ENCODE data around the gene FADS3.

Gene FADS3

DNA sequence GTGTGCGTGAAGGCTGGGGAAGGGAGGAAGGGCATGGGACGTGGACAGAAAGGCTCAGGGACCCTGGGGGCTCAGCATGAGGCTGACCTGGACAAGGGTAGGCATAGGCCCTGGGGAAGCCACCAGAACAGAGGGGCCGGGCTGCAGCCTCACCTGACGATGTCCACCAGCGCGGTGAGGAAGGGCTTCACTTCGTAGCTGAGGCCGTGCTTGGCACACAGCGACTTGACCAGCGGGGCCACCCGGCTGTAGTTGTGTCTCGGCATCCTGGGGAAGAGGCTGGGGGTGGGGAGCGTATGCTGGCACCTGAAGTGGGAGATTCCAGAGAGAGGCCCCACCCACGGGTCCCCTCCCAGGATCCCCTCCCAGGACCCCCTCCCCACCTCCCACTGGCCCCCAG lies 15.6 kb downstream of the FADS3 start:
- DNase-seq (ENCODE audit: low read depth): no peak

DNA sequence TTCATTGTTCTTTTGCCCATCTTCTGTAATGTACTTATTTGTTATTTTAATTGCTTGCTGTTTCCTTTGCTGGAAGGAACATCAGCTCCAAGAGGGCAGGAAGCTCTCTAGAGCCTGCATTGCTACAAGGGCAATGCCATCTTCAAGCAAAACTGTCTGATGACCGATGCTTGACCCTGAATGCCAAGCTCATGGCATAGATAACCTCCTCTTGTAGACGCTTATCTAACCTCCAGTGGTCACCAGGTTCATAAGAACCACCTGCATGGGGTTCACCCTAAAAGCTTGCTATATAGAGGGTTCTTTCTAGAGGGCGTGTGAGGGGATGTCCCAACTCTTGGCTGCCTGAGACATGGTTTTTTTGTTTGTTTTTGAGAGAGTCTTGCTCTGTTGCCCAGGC lies 16.5 kb downstream of the FADS3 start:
- no peak for DNase-seq (ENCODE audit: low read depth)

DNA sequence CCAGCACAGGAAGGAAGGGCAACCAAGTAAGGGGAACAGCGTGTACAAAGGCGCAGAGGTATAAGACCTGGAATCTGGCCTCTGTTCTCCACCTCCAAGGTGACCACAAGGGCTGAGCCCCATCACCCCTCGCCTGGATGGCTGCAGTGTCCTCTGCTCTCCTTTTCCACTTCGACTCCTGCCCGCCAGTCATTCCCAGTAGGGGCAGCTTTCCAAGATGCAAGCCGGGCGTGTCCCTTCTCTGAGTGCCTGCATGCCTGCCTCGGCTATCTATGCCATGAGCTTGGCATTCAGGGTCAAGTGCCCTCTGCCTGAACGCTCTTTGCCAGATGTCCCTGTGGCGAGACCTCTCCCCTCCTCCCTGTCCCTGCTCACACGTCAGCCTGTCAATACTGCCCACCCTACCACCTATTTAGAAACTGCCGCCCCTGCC lies 17.0 kb downstream of the FADS3 start:
- DNase-seq (ENCODE audit: low read depth): no peak

DNA sequence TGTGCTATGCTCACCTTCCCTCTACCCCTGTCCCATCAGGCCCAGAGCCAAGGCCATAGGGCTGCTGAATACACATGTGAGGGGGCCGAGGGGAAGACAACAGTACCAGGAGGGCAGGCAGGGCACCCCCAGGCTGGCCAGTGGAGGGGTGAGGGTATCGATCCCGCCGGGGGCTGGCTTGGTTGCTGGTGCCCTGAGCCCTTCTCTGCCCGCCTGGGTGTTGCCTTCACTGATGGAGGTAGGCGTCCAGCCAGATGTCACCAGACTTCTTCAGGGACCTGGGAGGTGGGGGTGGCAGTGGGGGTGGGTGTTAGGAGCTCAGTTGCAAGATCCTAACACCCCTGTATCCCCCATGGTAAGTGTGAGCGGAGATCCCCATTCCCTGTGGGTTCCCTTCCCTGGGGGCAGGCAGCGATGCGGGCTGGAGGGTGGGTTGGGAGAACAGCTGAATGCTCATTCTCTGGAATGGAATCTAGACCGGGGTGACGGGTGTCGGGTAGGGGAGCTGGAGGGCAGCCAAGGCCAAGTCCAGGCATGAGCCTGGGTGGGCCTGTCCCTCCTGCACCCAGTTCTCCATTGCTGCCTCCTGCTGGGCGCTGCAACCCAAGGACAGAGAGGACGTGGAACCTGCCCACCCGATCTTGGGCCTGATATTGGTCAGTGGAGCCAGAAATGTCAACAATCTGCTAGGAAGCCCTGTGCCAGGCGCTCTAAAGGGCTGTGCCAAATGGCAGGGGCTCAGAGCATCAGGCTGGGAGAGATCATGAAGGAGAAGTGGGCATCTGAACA lies 17.6 kb downstream of the FADS3 start:
- DNase-seq (ENCODE audit: low read depth): no peak

DNA sequence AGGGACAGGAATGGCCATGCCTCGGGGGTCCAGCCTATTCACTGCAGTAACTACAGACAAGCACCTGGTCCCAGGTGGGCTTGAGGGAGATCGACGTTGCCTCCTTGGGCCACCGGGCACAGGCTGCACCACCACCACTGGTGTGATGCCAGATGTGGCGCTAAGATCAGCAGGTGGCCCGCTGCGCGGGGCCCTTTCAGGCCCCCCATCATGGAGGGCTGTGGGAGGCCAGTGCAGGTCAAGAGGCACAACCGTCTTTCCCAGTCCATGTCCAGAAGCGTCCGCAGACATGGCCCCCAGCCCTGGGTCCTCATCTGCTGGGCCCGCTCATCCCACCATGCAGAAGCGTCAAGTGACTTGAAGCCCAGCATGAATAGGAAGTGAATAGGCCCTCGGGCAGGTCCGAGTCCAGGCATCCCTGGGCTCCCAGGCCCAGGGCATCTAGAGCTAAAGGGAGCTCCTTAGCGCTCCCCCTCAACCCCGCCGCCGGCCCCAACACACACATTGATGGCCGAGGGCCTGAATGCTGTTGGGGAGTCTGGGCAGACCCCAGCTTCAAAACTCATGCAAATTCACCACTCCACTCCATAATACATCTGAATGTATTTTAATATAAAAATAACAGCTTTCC lies 18.3 kb downstream of the FADS3 start:
- no peak for DNase-seq (ENCODE audit: low read depth)

DNA sequence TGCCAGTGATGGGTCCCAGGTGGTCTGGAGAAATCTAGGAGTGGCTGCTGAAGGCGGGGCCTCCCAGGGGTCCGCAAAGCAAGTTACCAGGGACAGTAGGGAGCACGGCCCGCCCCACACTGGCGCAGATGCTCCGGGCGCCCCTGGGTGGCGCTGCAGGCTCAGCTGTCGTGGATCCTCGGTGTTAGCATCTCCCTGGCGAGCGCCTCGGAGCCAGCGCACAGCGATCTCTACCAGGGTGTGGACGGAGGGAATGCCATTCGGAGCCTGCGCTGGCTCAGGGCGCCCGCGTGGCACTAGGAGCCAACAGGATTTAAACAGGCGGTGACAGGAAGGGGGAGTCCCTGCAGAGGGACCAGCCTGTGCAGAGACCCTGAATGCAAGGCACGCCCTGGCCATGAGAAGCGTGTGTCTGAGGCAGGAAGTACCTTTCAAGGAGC lies 20.2 kb downstream of the FADS3 start:
- DNase-seq (ENCODE audit: low read depth): peak; percentile 42

DNA sequence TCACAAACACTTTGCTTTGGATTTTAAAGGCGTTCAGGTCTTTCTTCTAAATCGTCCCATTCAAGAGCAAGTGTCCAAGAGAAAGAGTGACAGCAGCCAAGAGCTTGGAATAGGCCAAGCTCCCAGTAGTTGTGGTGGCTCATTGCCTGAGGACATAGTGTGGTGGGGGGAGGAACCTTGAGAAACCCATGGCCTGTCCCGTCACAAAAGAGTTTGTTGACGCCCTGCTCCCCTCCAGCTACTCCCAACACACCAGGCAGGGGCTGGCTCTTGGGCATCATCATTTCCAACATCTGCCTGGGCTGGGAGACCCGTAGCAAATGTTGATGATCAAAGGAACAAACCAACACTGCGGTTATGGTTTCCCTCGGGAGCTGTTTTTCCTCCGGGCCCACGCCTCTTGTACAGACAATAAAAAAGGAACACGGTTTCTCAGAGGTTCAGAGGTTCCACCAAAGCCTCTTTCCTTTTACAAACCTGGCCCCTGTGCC lies 20.8 kb downstream of the FADS3 start:
- DNase-seq (ENCODE audit: low read depth): no peak

DNA sequence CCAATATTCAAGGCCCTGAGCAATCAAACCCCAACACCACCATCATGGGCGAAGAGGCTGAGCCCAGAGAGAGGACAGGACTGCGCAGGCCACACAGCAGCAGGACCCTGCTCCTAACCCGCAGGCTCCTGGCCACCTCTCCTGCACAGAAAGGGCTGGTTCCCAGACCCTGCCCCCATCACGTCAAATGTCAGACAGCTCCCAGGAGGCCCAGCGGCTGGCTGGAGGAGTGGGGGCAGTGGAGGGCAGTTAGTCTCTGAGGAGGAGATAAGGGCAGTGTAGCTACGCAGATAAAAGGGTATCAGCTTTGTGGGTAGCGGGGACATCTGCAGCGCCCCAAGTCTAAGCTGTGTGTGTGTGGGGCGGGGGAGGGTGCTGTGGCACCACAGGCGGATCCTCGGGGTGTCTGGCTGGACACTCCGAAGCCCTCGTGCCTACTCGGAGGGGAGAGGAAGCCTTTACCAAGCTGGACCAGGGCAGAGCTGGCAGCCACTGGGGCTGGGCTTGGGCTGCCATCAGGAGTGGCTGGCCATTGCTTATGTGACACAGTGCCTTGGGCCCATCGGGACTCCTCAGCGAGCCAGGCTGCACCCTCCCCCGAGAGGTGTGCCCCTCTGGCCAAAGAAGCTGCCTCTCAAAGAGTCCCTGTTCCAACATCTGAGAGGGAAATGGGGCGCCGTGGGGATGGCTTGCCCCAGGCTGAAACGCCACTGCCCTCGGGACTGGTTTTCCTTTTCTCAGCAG lies 21.5 kb downstream of the FADS3 start:
- no peak for DNase-seq (ENCODE audit: low read depth)

DNA sequence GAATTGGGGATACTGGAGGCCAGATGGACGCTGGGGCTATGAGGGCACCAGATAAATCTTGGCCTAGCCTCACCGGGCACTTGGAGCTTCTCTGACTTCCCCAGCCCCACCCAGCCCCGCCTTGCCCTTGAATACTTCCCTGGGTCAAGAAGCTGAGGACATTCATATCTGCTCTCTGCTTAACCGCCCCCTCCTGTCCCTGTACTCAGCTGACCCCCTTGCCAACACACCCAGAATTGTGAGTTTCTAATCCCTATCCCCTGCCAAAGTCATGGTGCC lies 22.0 kb downstream of the FADS3 start:
- DNase-seq (ENCODE audit: low read depth): no peak

DNA sequence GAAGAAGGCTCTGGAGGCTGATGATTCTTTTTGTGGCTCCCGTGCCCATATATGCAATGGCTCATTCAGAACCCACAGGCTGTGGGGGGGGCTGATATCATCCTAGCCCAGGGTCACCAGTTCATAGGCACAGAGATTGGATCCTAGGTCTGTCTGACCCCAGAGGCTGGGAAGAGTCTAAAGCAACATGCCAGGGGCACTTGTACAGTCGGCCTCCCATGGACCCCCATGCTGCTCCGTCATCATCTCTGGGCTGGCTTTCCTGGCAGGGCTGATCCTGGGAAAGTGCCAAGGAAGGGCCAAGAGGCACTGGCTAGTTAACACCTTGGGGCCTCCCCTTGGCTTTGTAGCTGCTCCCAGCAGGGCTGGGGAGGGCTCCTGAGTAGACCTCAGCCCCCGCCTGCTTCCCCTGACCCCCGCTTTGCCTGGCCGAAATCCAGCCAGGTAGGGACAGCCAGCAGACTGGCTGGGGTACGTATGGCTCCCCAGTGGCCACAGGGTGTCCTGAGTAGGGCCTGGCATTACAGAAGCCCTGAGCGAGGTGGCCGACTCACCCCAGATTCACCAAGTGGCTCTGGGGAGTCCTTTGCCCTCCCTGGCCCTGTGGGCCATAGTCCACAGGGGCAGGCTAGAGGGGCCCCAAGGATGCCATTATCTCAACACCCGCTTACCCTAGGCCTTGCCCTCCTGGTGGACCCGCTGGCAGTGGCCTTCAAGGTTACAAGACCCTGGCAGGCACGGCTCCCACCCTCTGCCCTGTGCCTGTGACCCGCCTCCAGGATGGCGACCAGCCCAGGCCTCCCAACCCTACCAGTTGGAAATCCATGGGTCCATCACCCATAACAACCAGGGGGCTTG lies 22.5 kb downstream of the FADS3 start:
- DNase-seq (ENCODE audit: low read depth): no peak

DNA sequence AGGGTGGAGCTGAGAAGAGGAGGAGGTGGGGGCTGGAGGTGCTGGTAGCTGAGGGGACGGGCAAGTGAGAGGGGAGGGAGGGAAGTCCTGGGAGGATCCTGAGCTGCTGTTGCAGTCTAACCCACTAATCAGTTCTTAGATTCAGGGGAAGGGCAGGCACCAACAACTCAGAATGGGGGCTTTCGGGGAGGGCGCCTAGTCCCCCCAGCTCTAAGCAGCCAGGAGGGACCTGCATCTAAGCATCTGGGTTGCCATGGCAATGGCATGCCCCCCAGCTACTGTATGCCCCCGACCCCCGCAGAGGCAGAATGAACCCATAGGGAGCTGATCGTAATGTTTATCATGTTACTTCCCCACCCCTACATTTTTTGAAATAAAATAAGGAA lies 24.4 kb downstream of the FADS3 start:
- no peak for DNase-seq (ENCODE audit: low read depth)

DNA sequence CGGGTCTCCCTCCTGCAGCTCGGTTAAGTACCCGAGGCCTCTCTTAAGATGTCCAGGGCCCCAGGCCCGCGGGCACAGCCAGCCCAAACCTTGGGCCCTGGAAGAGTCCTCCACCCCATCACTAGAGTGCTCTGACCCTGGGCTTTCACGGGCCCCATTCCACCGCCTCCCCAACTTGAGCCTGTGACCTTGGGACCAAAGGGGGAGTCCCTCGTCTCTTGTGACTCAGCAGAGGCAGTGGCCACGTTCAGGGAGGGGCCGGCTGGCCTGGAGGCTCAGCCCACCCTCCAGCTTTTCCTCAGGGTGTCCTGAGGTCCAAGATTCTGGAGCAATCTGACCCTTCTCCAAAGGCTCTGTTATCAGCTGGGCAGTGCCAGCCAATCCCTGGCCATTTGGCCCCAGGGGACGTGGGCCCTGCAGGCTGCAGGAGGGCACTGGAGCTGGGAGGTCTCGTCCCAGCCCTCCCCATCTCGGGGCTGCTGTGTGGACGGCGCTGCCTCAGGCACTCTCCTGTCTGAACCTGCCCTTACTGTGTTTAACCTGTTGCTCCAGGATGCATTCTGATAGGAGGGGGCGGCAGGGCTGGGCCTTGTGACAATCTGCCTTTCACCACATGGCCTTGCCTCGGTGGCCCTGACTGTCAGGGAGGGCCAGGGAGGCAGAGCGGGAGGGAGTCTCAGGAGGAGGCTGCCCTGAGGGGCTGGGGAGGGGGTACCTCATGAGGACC lies 25.0 kb downstream of the FADS3 start:
- DNase-seq (ENCODE audit: low read depth): no peak

DNA sequence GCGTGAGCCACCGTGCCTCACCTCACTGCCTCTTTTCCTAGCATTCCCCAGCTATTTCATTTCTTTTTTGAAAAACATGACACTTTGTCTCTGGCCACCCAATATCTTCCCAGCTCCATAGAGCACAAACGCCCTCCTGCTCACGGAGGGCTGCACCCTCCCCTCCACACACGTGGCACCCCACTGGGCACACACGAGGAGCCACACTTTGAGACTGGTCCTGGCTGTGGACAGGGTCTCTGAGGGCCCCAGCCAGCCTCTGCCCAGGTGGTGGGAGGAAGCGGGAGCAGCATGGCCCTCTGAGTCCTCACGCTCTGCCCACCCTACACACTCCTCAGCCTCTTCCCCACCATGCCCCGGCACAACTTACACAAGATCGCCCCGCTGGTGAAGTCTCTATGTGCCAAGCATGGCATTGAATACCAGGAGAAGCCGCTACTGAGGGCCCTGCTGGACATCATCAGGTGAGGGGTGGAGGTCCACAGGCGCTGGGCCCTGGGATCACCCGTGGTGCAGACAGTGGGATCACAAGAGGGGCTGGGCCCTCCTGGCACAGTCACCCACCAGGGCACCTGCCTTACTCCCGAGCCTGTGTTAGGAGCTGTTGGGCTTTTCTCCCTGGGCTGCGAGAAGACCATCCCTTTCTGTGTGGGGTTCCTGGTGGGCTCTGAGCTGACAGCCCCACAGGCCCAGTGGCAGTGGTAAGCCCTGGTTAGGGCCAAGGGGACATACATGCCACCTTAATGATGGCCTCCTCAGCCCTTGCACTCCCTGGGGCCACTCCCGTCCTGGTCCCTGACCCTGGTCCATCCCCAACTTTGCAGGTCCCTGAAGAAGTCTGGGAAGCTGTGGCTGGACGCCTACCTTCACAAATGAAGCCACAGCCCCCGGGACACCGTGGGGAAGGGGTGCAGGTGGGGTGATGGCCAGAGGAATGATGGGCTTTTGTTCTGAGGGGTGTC lies 26.2 kb downstream of the FADS3 start:
- DNase-seq (ENCODE audit: low read depth): no peak

DNA sequence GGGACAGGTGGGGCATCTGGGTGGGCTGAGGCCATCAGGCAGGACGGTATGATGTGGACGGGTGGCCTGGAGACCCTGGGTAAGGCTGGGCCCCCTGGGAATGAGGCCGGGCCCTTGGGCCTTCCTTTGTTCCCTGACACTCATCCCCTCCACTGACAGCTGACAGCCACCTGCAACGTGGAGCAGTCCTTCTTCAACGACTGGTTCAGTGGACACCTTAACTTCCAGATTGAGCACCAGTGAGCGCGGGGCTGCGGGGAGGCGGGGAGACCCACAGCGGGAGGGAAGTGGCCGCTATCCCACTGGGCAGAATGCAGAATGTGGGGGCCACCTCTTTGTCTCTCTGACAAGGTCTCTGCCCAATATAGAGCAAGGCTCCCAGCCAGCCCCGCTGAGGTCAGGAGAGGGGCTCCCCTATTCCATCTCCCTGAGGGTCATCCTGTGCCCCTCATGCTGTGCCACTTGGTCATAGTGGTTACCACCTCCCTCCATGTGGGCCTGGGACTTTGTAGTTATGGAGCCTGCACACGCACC lies 27.7 kb downstream of the FADS3 start:
- no peak for DNase-seq (ENCODE audit: low read depth)

DNA sequence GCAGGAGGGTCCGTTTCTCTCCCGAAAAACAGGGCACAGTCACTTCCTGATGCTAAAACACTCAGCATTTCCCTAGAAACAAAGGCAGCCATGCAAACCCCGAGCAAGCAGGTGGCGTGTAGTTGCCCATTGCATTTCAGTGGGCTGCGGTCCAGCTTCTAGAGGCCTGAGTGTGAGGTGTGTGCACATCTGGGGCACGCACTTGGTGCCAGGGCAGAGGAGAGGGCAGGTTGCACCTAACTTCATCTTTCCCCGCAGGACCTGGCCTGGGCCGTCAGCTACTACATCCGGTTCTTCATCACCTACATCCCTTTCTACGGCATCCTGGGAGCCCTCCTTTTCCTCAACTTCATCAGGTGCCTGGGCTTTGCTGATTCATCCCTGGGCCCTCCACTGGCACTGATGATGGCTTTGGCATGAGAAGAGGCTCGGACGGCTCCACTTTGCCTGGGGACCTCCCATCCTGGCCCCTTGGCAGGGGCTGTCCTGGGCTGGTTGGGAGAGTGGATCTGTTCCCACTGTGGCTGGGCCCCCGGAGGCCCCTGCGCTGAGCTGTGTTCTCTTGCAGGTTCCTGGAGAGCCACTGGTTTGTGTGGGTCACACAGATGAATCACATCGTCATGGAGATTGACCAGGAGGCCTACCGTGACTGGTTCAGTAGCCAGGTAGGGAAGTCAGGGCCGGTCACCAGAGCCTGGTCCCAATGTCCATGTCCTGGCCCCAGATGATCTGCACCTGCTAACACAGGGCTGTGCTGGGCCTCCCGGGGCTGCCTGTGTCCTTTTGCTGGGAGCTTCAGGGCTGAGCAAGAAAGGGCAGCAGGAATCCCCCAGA lies 28.4 kb downstream of the FADS3 start:
- no peak for DNase-seq (ENCODE audit: low read depth)

DNA sequence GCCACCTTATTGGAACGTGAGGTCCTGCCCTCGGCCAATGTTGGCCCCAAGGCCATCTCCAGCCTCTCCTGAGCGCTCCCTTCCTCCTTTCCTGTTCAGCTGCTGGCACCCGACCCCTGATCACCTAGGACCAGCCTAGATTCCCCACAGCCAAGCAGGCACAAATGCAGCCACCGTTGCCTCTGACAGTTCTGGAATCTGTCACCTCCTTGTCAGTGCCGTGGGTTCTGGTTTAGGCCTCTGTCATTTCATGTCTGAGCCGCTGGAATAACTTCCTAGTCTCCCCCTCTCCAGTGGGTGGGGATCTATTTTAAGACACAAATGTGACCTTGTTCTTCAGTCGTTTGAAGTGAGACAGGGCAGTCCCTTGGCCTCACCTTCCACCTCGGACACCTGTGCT lies 29.7 kb downstream of the FADS3 start:
- no peak for DNase-seq (ENCODE audit: low read depth)

DNA sequence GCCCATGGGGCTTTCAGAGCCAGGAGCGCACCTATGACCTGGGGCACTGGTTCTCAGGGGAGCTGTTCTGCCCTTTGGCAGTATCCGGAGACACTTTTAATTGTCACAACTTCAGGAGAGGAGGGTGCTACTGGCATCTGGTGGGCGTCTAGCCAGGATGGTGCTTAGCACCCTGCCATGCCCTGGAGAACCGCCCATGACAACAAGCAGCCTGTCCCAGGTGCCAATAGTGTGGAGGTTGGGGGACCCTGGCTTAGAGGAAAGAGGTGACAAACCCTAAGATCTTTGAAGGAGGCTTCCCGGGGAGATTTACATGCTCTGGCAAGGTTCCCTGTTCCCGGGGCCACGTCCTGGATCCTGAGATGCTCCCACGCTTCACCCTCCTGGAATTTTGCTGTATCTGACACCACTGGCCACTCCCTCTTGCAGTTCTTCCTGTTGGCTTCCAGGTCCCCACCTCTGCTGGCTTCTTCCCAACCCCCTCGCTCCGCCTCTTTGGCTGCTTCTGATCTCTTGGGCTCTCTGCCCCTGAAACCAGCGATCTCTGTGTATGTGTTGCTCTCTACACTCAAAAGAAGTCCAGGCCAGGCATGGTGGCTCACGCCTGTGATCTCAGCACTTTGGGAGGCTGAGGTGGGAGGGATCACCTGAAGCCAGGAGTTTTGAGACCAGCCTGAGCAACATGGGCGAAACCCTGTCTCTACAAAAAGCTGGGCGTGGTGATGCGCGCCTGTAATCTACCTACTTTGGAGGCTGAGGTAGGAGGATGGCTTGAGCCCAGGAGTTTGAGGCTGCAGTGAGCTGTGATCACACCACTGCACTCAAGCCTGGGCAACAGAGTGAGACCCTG lies 31.1 kb downstream of the FADS3 start:
- DNase-seq (ENCODE audit: low read depth): no peak

All from activated T-cell treated with anti-CD3 and anti-CD28 coated beads for 1 hour (primary cell).